ENCODE results near the gene SHISA9.

GRCh38 chr16:12901597-12902461 lies at the start of gene SHISA9:
- TF ChIP-seq POLR2A (IDR thresholded peaks at IDR 0.05) (no peak), CTCF (IDR thresholded peaks at IDR 0.05) (no peak)

All from prostate gland (tissue), 2 donors.